Type B pancreatic cell (in vitro differentiated cells): ENCODE data around the gene ZWILCH. TPM values are rescaled to one million over a fixed set of nuclear protein-coding genes. Genes with fewer than 3 reads are reported as not detected.

Source experiments
- DNase-seq: peaks from one replicate; pipeline ENCODE4 v3.0.0; 2021; ENCODE audit warnings: mixed read lengths; ENCODE audit not compliant: unreplicated experiment; ENCODE audit errors: extremely low spot score
- H3K27ac Mint-ChIP-seq: 2 replicates; pipeline ENCODE4 v1.8.0; 2021; ENCODE audit warnings: mild to moderate bottlenecking, mixed read lengths
- H3K27me3 Mint-ChIP-seq: 2 replicates; pipeline ENCODE4 v1.8.0; 2021; ENCODE audit warnings: mixed read lengths
- H3K36me3 Mint-ChIP-seq: 2 replicates; pipeline ENCODE4 v1.8.0; 2021; ENCODE audit warnings: mixed read lengths
- H3K4me1 Mint-ChIP-seq: one replicate; pipeline ENCODE4 v1.8.0; 2021; ENCODE audit warnings: mixed read lengths; ENCODE audit not compliant: unreplicated experiment
- H3K4me3 Mint-ChIP-seq: 2 replicates; pipeline ENCODE4 v1.8.0; 2021; ENCODE audit warnings: mild to moderate bottlenecking, mixed read lengths
- H3K9me3 Mint-ChIP-seq: 2 replicates; pipeline ENCODE4 v1.8.0; 2021; ENCODE audit warnings: mixed read lengths
- CTCF ChIP-seq: fragments of 200-600 bp; sonication (generic); conservative IDR thresholded peaks from 2 replicates; pipeline ENCODE4 v1.5.0; 2021; ENCODE audit warnings: antibody characterized with exemption, mild to moderate bottlenecking
- total RNA-seq: library from RNA; stranded (reverse); gene quantifications from 2 replicates; pipeline ENCODE4 v1.2.1, GENCODE V29; 2021; ENCODE audit warnings: low replicate concordance

Gene ZWILCH
- total RNA-seq, 1 donor from 2014 or later, result 23.2 TPM

- Mint-ChIP-seq H3K4me1 (no peaks in the 10 kb centered on the region), H3K27ac (no peak overlapping the region), H3K4me3 (no peak overlapping the region), H3K9me3 (no peaks in the 10 kb centered on the region), H3K27me3 (no peaks in the 10 kb centered on the region), H3K36me3 (peaks cover 16% of the 10 kb centered on the region)
- DNase-seq, result no peak
- no peak for TF ChIP-seq CTCF
Observed at GRCh38 chr15:66545255-66545654, 40.1 kb downstream of the ZWILCH start.

GRCh38 chr15:66555685-66556084 lies 50.6 kb downstream of the ZWILCH start:
- H3K27ac Mint-ChIP-seq, result no peak overlapping the region
- peaks cover 5% of the 10 kb centered on the region for H3K4me1 Mint-ChIP-seq
- peaks cover 4% of the 10 kb centered on the region for H3K36me3 Mint-ChIP-seq
- no peaks in the 10 kb centered on the region for H3K27me3 Mint-ChIP-seq
- H3K9me3 Mint-ChIP-seq, result peaks cover 5% of the 10 kb centered on the region
- TF ChIP-seq CTCF, result no peak
- H3K4me3 Mint-ChIP-seq, result no peak overlapping the region
- no peak for DNase-seq

DNA sequence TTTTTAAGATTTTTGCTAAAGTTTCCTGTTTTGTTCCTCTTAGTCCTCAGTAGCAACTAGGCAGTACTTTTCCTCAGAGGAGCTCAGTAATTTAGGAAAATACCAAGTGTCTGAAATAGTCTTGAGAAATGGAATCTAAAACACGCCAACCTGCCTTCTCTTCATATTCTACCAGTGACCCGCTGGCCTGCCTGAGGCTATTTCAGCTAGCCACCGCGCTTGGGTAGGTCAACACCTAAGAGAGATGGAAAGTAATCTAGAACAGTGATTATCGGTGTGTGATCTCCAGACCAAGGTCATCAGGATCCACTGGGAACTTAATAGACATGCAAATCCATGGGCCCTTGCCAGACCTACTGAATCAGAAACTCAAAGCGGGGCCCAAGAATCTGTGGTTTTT lies 53.1 kb downstream of the ZWILCH start:
- DNase-seq, result no peak
- Mint-ChIP-seq H3K4me1 (peaks cover 5% of the 10 kb centered on the region), H3K27ac (no peak overlapping the region), H3K27me3 (no peaks in the 10 kb centered on the region), H3K9me3 (peaks cover 5% of the 10 kb centered on the region), H3K4me3 (no peak overlapping the region), H3K36me3 (no peaks in the 10 kb centered on the region)
- no peak for TF ChIP-seq CTCF

DNA sequence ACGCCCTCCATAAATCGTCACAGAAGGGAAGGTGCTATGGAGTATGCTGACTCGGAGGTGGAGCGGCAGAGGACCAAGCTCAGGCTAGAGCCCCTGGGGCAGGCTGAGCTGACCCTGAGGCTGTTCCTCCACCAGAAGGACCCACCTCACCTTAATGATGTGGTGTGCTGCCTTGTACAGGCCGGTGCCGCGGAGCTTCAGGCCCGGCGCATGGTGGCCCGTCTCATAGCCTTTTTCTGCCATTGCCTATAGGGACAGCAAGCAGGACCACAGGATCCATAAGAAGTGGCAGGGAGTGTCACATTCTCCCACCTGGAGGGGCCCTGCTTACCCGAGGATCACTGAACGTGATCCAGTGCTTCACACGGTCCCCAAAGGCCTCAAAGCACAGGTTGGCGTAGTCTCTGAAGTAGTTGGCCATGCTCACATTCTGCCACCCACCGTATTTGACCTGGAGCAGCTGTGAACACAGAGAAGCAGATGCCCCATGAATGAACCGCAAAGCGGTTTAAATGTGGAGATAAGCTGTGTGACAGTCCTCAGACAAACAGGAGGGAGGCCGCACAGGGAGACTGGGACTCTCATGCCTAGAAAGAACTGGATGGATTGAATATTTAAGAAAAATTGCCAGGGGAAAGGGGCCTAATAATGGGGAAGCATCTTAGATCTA lies 55.9 kb downstream of the ZWILCH start:
- H3K36me3 Mint-ChIP-seq, result no peaks in the 10 kb centered on the region
- H3K27me3 Mint-ChIP-seq, result no peaks in the 10 kb centered on the region
- no peak overlapping the region for H3K4me3 Mint-ChIP-seq
- no peak for DNase-seq
- TF ChIP-seq CTCF, result no peak
- peaks cover 9% of the 10 kb centered on the region for H3K4me1 Mint-ChIP-seq
- H3K27ac Mint-ChIP-seq, result no peak overlapping the region
- H3K9me3 Mint-ChIP-seq, result no peaks in the 10 kb centered on the region

- H3K36me3 Mint-ChIP-seq, result no peaks in the 10 kb centered on the region
- DNase-seq, result no peak
- no peak overlapping the region for H3K4me3 Mint-ChIP-seq
- H3K4me1 Mint-ChIP-seq, result peaks cover 20% of the 10 kb centered on the region
- H3K27ac Mint-ChIP-seq, result no peak overlapping the region
- TF ChIP-seq CTCF, result no peak
- H3K9me3 Mint-ChIP-seq, result no peaks in the 10 kb centered on the region
- H3K27me3 Mint-ChIP-seq, result no peaks in the 10 kb centered on the region
Observed at GRCh38 chr15:66563126-66563525, 58.0 kb downstream of the ZWILCH start.
